Esophagus squamous epithelium (tissue), 4 donors: Measurements from ENCODE around the gene SLC34A2.

Experiments
- POLR2A ChIP-seq, 4 donors: fragments of 450-650 bp; IDR thresholded peaks; one replicate each; pipeline ENCODE4 v1.6.1; 2017; ENCODE audit warnings: antibody characterized with exemption in 4 of 4, mild to moderate bottlenecking in 4 of 4, moderate library complexity in 3 of 4
- TF ChIP-seq, protein P1 (sequence below), 6 experiments: fragments of 450-650 bp in 4 of 6; fragments of 200-600 bp in 2 of 6; sonication (generic) in 2 of 6; IDR thresholded peaks; one replicate each; pipeline ENCODE4 v1.5.1; 2016 to 2019; ENCODE audit warnings: antibody characterized with exemption in 6 of 6, mild to moderate bottlenecking in 4 of 6, moderate library complexity in 4 of 6

DNA sequence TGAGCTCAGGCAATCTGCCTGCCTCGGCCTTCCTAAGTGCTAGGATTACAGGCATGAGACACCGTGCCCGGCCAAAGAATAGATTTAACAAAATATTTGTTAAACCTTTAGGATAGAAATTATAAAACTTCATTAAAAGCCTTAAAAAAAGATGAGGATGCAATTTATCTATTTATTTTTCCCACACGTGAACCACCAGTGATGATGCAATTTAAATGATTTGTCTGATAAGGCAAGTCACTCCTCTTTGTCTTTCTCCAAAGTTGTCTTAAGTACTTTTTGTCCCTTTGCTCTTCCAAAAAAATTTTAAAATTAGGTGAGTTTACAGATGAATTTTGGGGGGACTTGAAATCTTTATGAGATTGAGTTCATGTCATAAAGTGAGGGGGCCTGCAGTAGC is 58.2 kb downstream of the SLC34A2 start:
- TF ChIP-seq, protein P1, sequence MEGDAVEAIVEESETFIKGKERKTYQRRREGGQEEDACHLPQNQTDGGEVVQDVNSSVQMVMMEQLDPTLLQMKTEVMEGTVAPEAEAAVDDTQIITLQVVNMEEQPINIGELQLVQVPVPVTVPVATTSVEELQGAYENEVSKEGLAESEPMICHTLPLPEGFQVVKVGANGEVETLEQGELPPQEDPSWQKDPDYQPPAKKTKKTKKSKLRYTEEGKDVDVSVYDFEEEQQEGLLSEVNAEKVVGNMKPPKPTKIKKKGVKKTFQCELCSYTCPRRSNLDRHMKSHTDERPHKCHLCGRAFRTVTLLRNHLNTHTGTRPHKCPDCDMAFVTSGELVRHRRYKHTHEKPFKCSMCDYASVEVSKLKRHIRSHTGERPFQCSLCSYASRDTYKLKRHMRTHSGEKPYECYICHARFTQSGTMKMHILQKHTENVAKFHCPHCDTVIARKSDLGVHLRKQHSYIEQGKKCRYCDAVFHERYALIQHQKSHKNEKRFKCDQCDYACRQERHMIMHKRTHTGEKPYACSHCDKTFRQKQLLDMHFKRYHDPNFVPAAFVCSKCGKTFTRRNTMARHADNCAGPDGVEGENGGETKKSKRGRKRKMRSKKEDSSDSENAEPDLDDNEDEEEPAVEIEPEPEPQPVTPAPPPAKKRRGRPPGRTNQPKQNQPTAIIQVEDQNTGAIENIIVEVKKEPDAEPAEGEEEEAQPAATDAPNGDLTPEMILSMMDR (IDR thresholded peaks at IDR 0.05): no peak
- no peak for TF ChIP-seq POLR2A (IDR thresholded peaks at IDR 0.05)
